WTC11 (cell line): ENCODE measurements around the gene JHY. TPM values are rescaled to one million over a fixed set of nuclear protein-coding genes. Genes with fewer than 3 reads are reported as not detected.

Experiments used
- ATAC-seq: fragments of 200-7000 bp; cut with Tn5 transposase; 2 replicates; pipeline ENCODE4 v1.10.0; 2021; ENCODE audit warnings: mild to moderate bottlenecking, moderate library complexity
- CTCF ChIA-PET: fragments of 300-600 bp; sonication (Branson Sonifier 250); formaldehyde crosslinking; loops from one replicate; lab custom pipeline; 2021; ENCODE audit warnings: antibody characterized with exemption; lab: Charles Lee
- POLR2A ChIA-PET: fragments of 350-600 bp; sonication (Branson Sonifier 250); formaldehyde crosslinking; loops from one replicate; lab custom pipeline; 2021; ENCODE audit warnings: antibody characterized with exemption; lab: Charles Lee
- DNase-seq: peaks from one replicate; pipeline ENCODE4 v3.0.0; 2021; ENCODE audit warnings: low spot score
- H3K27ac Mint-ChIP-seq: 2 replicates; pipeline ENCODE4 v1.8.0; 2021; ENCODE audit warnings: mixed read lengths
- H3K27me3 Mint-ChIP-seq: 2 replicates; pipeline ENCODE4 v1.8.0; 2021; ENCODE audit warnings: low read depth, mild to moderate bottlenecking, moderate library complexity, mixed read lengths
- H3K36me3 Mint-ChIP-seq: 2 replicates; pipeline ENCODE4 v1.8.0; 2021; ENCODE audit warnings: mixed read lengths
- H3K4me1 Mint-ChIP-seq: 2 replicates; pipeline ENCODE4 v1.8.0; 2022; ENCODE audit warnings: mixed read lengths
- H3K4me3 Mint-ChIP-seq: 2 replicates; pipeline ENCODE4 v1.8.0; 2021; ENCODE audit warnings: mild to moderate bottlenecking, moderate library complexity, mixed read lengths
- H3K9me3 Mint-ChIP-seq: 2 replicates; pipeline ENCODE4 v1.8.0; 2021; ENCODE audit warnings: mixed read lengths
- AR ChIP-seq: fragments of 250-450 bp; sonication (Bioruptor Pico); IDR thresholded peaks from 2 replicates; pipeline ENCODE4 v1.9.0; 2021; ENCODE audit warnings: mild to moderate bottlenecking
- E2F1 ChIP-seq: sonication (generic); formaldehyde crosslinking; IDR thresholded peaks from 2 replicates; pipeline ENCODE4 v1.8.0; 2022; ENCODE audit warnings: mild to moderate bottlenecking, missing genetic modification reagents
- ERG ChIP-seq: fragments of 250-450 bp; sonication (Bioruptor Pico); IDR thresholded peaks from 2 replicates; pipeline ENCODE4 v1.8.0; 2021; ENCODE audit warnings: mild to moderate bottlenecking
- JAZF1 ChIP-seq: fragments of 250-450 bp; sonication (Bioruptor Pico); IDR thresholded peaks from 2 replicates; pipeline ENCODE4 v1.9.0; 2021; ENCODE audit warnings: moderate library complexity, mild to moderate bottlenecking, inconsistent platforms
- MLX ChIP-seq: sonication (generic); formaldehyde crosslinking; IDR thresholded peaks from 2 replicates; pipeline ENCODE4 v1.8.1; 2023; ENCODE audit warnings: mild to moderate bottlenecking, missing genetic modification reagents, moderate library complexity
- NFATC4 ChIP-seq: fragments of 250-450 bp; sonication (Bioruptor Pico); IDR thresholded peaks from 2 replicates; pipeline ENCODE4 v1.9.0; 2021; ENCODE audit warnings: mild to moderate bottlenecking
- NFE2L1 ChIP-seq: sonication (generic); formaldehyde crosslinking; IDR thresholded peaks from 2 replicates; pipeline ENCODE4 v1.8.1; 2023; ENCODE audit warnings: missing genetic modification reagents
- NFYB ChIP-seq: sonication (generic); formaldehyde crosslinking; conservative IDR thresholded peaks from 2 replicates; pipeline ENCODE4 v1.8.0; 2022; ENCODE audit warnings: low read depth, missing genetic modification reagents
- STAT6 ChIP-seq: sonication (generic); formaldehyde crosslinking; conservative IDR thresholded peaks from 2 replicates; pipeline ENCODE4 v1.8.1; 2023; ENCODE audit warnings: mild to moderate bottlenecking, low read depth, missing genetic modification reagents, moderate library complexity
- USF2 ChIP-seq: sonication (generic); formaldehyde crosslinking; IDR thresholded peaks from 2 replicates; pipeline ENCODE4 v1.8.1; 2023; ENCODE audit warnings: mild to moderate bottlenecking, missing genetic modification reagents, moderate library complexity
- ZNF281 ChIP-seq: sonication (generic); formaldehyde crosslinking; IDR thresholded peaks from 2 replicates; pipeline ENCODE4 v1.8.0; 2023; ENCODE audit warnings: mild to moderate bottlenecking, missing genetic modification reagents
- total RNA-seq: library from RNA; stranded (reverse); gene quantifications from 3 replicates; pipeline ENCODE4 v1.2.3, GENCODE V29; 2021

Gene JHY
- total RNA-seq, 1 experiment from 2014 or later: 1.6 TPM

- no peak for ATAC-seq
Measured at GRCh38 chr11:122902951-122903350, 20.4 kb downstream of the JHY start.

GRCh38 chr11:122910775-122911174, 28.2 kb downstream of the JHY start:
- CTCF ChIA-PET: interaction anchor here (1.0 kb wide), 1 partner anchor 110 kb away, joined by 7 read pairs; no protein-coding TSS in a partner anchor
- Mint-ChIP-seq H3K36me3 (no peaks in the 10 kb centered on the region), H3K27ac (no peak overlapping the region), H3K27me3 (no peaks in the 10 kb centered on the region), H3K9me3 (no peaks in the 10 kb centered on the region), H3K4me1 (no peaks in the 10 kb centered on the region), H3K4me3 (no peak overlapping the region)
- POLR2A ChIA-PET: no interaction called here
- no peak for ATAC-seq
- TF ChIP-seq USF2 (CRISPR knock-in tag): 0 out of 2 replicates have a peak, but pooled peaks have one; percentile 24
- no peak for TF ChIP-seq JAZF1 (CRISPR knock-in tag)
- TF ChIP-seq AR (CRISPR knock-in tag): no peak
- no peak for TF ChIP-seq ZNF281
- no peak for TF ChIP-seq STAT6
- TF ChIP-seq E2F1 (CRISPR knock-in tag): no peak
- TF ChIP-seq MLX (CRISPR knock-in tag): no peak
- no peak for DNase-seq

More at GRCh38 chr11:122902951-122903350, 20.4 kb downstream of the JHY start:
- CTCF ChIA-PET: interaction anchor here (0.5 to 2.5 kb wide), 5 partner anchors 10 to 151 kb away, joined by 3 to 17 read pairs (median 4); no protein-coding TSS in a partner anchor
- DNase-seq: no peak
- peaks cover 6% of the 10 kb centered on the region for H3K4me1 Mint-ChIP-seq
- H3K4me3 Mint-ChIP-seq: no peak overlapping the region
- TF ChIP-seq NFATC4 (CRISPR knock-in tag): no peak
- TF ChIP-seq NFE2L1 (CRISPR knock-in tag): no peak
- TF ChIP-seq NFYB: no peak
- TF ChIP-seq ERG (CRISPR knock-in tag): no peak
- TF ChIP-seq, all 79 proteins: peak for 0
- no peaks in the 10 kb centered on the region for H3K36me3 Mint-ChIP-seq
- POLR2A ChIA-PET: no interaction called here
- no peak overlapping the region for H3K27ac Mint-ChIP-seq
- no peaks in the 10 kb centered on the region for H3K27me3 Mint-ChIP-seq
- no peaks in the 10 kb centered on the region for H3K9me3 Mint-ChIP-seq
